SU-DHL-6 (cell line): Measurements from ENCODE around the gene TEKT3.

Experiments used
- CTCF ChIP-seq: fragments of 200-600 bp; sonication (generic); IDR thresholded peaks from one replicate; pipeline ENCODE4 v1.5.1; 2017; ENCODE audit warnings: antibody characterized with exemption, mild to moderate bottlenecking, low read length, moderate library complexity; ENCODE audit not compliant: insufficient read depth, poor library complexity, severe bottlenecking
- EZH2phosphoT487 ChIP-seq: fragments of 200-600 bp; sonication (generic), shearing (Covaris generic); conservative IDR thresholded peaks from 2 replicates; pipeline ENCODE4 v1.6.1; 2018; ENCODE audit warnings: mild to moderate bottlenecking, antibody characterized with exemption, low read length, moderate library complexity, mixed read lengths

GRCh38 chr17:15321556-15322251 is 19.7 kb downstream of the TEKT3 start:
- TF ChIP-seq CTCF = no peak
- no peak for TF ChIP-seq EZH2phosphoT487
